Adrenal gland (tissue), 19 donors: ENCODE results near the gene KHDC3L. TPM values are rescaled to one million over a fixed set of nuclear protein-coding genes. Genes with fewer than 3 reads are reported as not detected.

Source experiments
- DNase-seq, 7 donors: peaks; one replicate each; pipeline ENCODE4 v3.0.0-alpha.2; 2019 to 2020
- H3K27ac ChIP-seq, 5 donors: fragments of 200-600 bp; sonication (generic) in 4 of 5; 1 replicate in 3 of 5; 2 replicates in 2 of 5; pipeline versions ENCODE4 v1.5.1 to v1.8.0; 2016 to 2020; ENCODE audit warnings: mild to moderate bottlenecking in 1 of 5
- H3K27me3 ChIP-seq: fragments of 200-600 bp; 2 replicates; pipeline ENCODE4 v1.8.0; 2021
- H3K36me3 ChIP-seq, 2 donors: fragments of 200-600 bp; replicated peaks in 1 of 2; 1 replicate in 1 of 2; 2 replicates in 1 of 2; pipeline versions ENCODE4 v1.5.1 to v1.8.0; 2018 to 2022
- H3K4me1 ChIP-seq, 2 donors: fragments of 200-600 bp; replicated peaks in 1 of 2; 1 replicate in 1 of 2; 2 replicates in 1 of 2; pipeline versions ENCODE4 v1.5.1 to v1.8.0; 2018 to 2021
- H3K4me3 ChIP-seq, 4 donors: fragments of 200-600 bp; sonication (generic) in 3 of 4; one replicate each; pipeline ENCODE4 v1.5.1; 2016 to 2018
- H3K9me3 ChIP-seq, 3 donors: fragments of 200-600 bp; sonication (generic) in 1 of 3; replicated peaks in 1 of 3; 1 replicate in 2 of 3; 2 replicates in 1 of 3; pipeline versions ENCODE4 v1.5.1 to v1.8.0; 2016 to 2021
- CTCF ChIP-seq, 6 experiments: fragments of 450-650 bp in 4 of 6; fragments of 200-600 bp in 2 of 6; sonication (generic) in 1 of 6; IDR thresholded peaks; 1 replicate in 5 of 6; 2 replicates in 1 of 6; pipeline versions ENCODE4 v1.5.1 to v1.8.0; 2016 to 2021; ENCODE audit warnings: antibody characterized with exemption in 6 of 6, mild to moderate bottlenecking in 2 of 6, moderate library complexity in 1 of 6
- POLR2A ChIP-seq, 2 donors: fragments of 450-650 bp; IDR thresholded peaks; one replicate each; pipeline ENCODE4 v1.6.1; 2017; ENCODE audit warnings: antibody characterized with exemption in 2 of 2, mild to moderate bottlenecking in 2 of 2, moderate library complexity in 1 of 2
- WGBS, 4 donors: extraction: QIAGEN DNeasy Blood & Tissue Kit in 2 of 4; methylation state at CpG; one replicate each; pipeline versions ENCODE4 v1.1.5 to v1.1.7; 2013 to 2017; 5-methylcytosine and 5-hydroxymethylcytosine counted together
- intact Hi-C, 2 donors: fragments of 100-400 bp; cut with DNase I; formaldehyde crosslinking; loops; one replicate each; pipeline versions ENCODE4 v1.14.1 to v1.15.0; 2022 to 2023
- long read RNA-seq, 10 donors: library from polyadenylated mRNA in 3 of 10; unstranded in 2 of 10; stranded (forward) in 1 of 10; transcript quantifications; one replicate each; pipeline ENCODE4 v2.0.0 and lab custom pipeline, GENCODE V29; 2021 to 2026
- polyA plus RNA-seq, 3 donors: library from polyadenylated mRNA; stranded (reverse); fragments of 200-250 nt in 2 of 3; fragments of 350-450 nt in 1 of 3; fragmentation: Illumina TruSeq in 1 of 3; extraction: RNeasy Lipid Tissue Mini Kit (QIAGEN cat#74804) in 1 of 3; gene quantifications; one replicate each; pipeline ENCODE4 v1.2.3, GENCODE V29; 2013 to 2014
- total RNA-seq, 9 donors: library from RNA; depleted of rRNA in 4 of 9; stranded (reverse); fragments of >200 nt in 4 of 9; fragments of 120-200 nt in 1 of 9; fragmentation: NEBNext Ultra II Directional in 1 of 9; extraction: Animal tissue kit (Norgen Biotek cat#: 25700) in 1 of 9; gene quantifications; one replicate each; pipeline versions ENCODE4 v1.1.0 to v1.2.4, GENCODE V29; 2013 to 2023
- donor health status: healthy with polysubstance abuse.
- donor health status: Bipolar disorder and iron deficiency.
- donor health status: DM: yes; HTN: yes; CAD: no.
- donor health status: DM: no; HTN: no; CAD: no.
- donor health status: DM: no; HTN: no; CAD: no.
- donor health status: DM: yes; HTN: yes; CAD: no.

KHDC3L gene
- not detected for total RNA-seq
- not detected for polyA plus RNA-seq
- long read RNA-seq, donor 1, result 0 reads
- long read RNA-seq, donor 2, result 0 reads
- long read RNA-seq, donor 3, result 0 reads
- long read RNA-seq, donor 4, result 0 reads
- long read RNA-seq, donor 5, result 0 reads
- long read RNA-seq, donor 6, result 0 reads
- long read RNA-seq, donor 7, result 0 reads
- long read RNA-seq, donor 8, partial matches to known transcripts, result 0 of 1 reads
- long read RNA-seq, donor 8, other reads (novel, unspliced or antisense), result 0 of 1 reads
- long read RNA-seq, donor 9, result 0 reads
- long read RNA-seq, donor 10, result 0 reads

GRCh38 chr6:73362358-73362757 is at the start of gene KHDC3L:
Gene KHDC3L, plus strand, starts transcription at chr6:73362658. Its CDS starts 72 bp downstream, at chr6:73362730.
- Histone ChIP-seq H3K36me3 (no peaks in the 10 kb centered on the region), H3K4me1 (no peaks in the 10 kb centered on the region), H3K9me3 (no peaks in the 10 kb centered on the region), H3K27me3 (no peaks in the 10 kb centered on the region), H3K4me3 (no peak within 1 kb of the TSS), H3K27ac (no peak within 1 kb of the TSS)
- intact Hi-C loops, result no loop called here
- no peak for DNase-seq
- no peak for TF ChIP-seq POLR2A (IDR thresholded peaks at IDR 0.05)
- TF ChIP-seq CTCF (IDR thresholded peaks at IDR 0.05), result no peak
- 81 to 90% (median 89%) methylated on average over 19 to 23 of the region's 23 CpGs for WGBS, 4 donors

GRCh38 chr6:73314577-73315492 is 47.6 kb upstream of the KHDC3L start:
- Histone ChIP-seq H3K27me3 (peaks cover 22% of the 10 kb centered on the region), H3K9me3 (no peaks in the 10 kb centered on the region), H3K4me3 (no peak overlapping the region), H3K4me1 (peaks cover 0 to 8% of the 10 kb centered on the region in 2 donors), H3K27ac (no peak overlapping the region), H3K36me3 (no peaks in the 10 kb centered on the region)
- TF ChIP-seq POLR2A (IDR thresholded peaks at IDR 0.05) (no peak), CTCF (IDR thresholded peaks at IDR 0.05) (no peak)
- intact Hi-C loops, result no loop called here
- WGBS, 4 donors, result 15 to 20% (median 17%) methylated on average over 41 to 61 of the region's 61 CpGs
- DNase-seq, result no peak

- DNase-seq, result no peak
- Histone ChIP-seq H3K4me1 (no peaks in the 10 kb centered on the region), H3K27ac (no peak overlapping the region), H3K9me3 (no peaks in the 10 kb centered on the region), H3K27me3 (no peaks in the 10 kb centered on the region), H3K4me3 (no peak overlapping the region), H3K36me3 (no peaks in the 10 kb centered on the region)
- WGBS, 4 donors, result 88 to 97% (median 93%) methylated on average over 2 of the region's 2 CpGs
- intact Hi-C loops, result loop anchor here in 1 of 2 donors (10.0 kb wide), 1 partner anchor 909 kb away; no protein-coding TSS in a partner anchor
- no peak for TF ChIP-seq CTCF (IDR thresholded peaks at IDR 0.05)
- no peak for TF ChIP-seq POLR2A (IDR thresholded peaks at IDR 0.05)
Observed at GRCh38 chr6:73323323-73323722, 39.1 kb upstream of the KHDC3L start.

- no peak for DNase-seq
- H3K4me3 ChIP-seq, result no peak overlapping the region
- no peaks in the 10 kb centered on the region for H3K36me3 ChIP-seq
- H3K4me1 ChIP-seq, result no peaks in the 10 kb centered on the region
- 85 to 90% (median 87%) methylated on average over 3 of the region's 3 CpGs for WGBS, 4 donors
- no peaks in the 10 kb centered on the region for H3K9me3 ChIP-seq
- intact Hi-C loops, result loop anchor here in 1 of 2 donors (5.0 to 10.0 kb wide), 2 partner anchors 38 to 911 kb away; no protein-coding TSS in a partner anchor
- no peaks in the 10 kb centered on the region for H3K27me3 ChIP-seq
- no peak for TF ChIP-seq CTCF (IDR thresholded peaks at IDR 0.05)
- no peak for TF ChIP-seq POLR2A (IDR thresholded peaks at IDR 0.05)
- H3K27ac ChIP-seq, result no peak overlapping the region
Observed at GRCh38 chr6:73325656-73326055, 36.8 kb upstream of the KHDC3L start.
